ENCODE measurements around the gene GRM8.
A peak's percentile ranks its signal among the peaks of the same experiment; 100 is the strongest.

GRM8 gene
- total RNA-seq, result 0 to 0.27 (median 0.09) reads per million in 4 experiments

DNA sequence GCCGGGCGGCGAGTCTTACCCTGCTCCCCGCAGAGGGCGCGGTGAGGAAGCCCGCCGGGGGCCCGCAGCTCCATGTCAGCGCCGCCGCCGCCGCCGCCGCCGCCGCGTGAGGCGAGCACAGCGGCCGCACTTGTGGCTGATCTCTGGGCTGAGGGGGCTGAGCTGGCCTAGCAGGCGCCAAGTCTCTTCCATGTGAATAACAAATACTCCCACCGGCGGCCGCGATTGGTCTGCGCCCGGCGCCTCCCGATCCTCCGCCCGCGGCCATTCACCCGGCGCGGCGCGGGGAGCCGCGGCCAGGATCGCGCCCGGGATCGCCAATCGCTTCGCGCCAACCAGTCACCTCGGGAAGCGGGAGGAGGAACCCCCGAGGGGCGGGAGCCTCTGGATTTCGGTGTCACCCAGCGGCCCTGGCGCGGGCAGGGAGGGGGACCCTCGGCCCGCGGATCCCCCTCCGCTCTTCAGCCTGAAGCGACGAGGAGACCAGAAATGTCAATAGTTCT lies at the start of gene GRM8:
TSS of gene GRM8 (minus strand) at position 164 of the 503 bp plus-strand sequence.
- DNase-seq, result no peak

DNA sequence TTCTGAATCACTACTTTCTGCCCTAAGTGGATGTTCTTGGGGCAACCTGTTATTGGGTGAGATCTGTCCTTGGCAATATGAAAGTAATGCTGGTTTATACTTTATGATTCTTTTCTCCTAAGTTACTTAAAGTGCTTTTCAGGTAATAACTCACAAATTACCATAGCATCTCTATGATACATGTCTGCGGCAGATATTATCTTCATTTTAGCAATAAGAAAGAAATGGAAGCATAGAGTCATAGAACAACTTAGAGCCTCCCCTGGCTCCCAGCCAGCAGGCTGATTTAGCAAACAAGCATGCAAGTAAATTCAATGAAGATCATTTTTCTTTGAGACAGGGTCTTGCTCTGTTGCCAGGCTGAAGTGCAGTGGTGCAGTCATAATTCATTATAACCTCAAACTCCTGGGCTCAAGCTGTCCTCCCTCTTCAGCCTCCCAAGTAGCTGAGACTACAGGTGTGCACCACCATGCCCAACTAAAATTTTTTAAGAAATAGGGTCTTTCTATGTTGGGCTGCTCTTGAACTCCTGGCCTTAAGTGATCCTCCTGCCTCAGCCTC lies 38.1 kb upstream of the GRM8 start:
- no peak for DNase-seq

DNA sequence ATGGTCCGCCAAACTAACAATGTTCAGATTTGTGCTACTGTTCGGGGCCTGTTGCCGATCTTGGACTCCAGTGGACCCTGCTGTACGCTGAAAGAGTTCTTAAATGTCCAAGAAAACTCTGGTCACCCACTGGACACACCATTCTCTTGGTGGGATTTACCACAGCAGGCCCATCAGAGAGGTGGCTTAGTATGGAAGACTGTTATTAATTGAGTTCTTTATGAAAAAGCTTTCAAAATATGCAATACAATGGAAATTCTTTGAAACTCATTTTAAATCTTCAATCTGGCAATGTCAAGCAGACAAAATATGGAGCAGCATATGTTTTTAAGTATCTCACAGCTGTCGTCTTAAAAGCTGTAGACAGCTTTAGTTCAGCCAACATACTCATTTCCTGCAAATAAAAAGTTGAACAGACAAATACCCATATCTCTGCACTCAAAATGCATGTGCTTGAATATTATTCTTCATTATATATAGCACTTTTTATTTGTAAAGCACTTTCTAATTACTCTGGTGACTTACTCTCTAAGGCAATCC lies 37.4 kb upstream of the GRM8 start:
- DNase-seq, result no peak

DNA sequence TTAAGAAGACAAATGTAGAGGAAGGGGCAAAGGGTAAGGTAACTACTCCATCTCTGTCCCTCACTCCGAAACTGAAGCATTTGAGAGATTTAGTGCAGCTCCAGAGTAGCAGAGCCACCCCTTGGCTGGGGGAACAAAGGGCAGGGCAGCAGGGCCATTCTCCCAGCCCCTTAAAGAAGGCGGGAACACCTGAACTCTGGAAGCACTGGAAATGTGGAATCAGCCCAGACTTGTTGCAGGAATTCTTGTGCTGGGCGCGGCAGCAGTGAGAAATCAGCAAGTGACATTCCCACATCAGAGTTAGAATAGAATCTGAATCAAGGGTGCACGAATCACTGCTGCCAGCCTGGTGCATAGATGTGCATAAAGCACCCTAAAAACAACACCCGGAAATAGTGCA lies 34.4 kb upstream of the GRM8 start:
- DNase-seq, result no peak

DNA sequence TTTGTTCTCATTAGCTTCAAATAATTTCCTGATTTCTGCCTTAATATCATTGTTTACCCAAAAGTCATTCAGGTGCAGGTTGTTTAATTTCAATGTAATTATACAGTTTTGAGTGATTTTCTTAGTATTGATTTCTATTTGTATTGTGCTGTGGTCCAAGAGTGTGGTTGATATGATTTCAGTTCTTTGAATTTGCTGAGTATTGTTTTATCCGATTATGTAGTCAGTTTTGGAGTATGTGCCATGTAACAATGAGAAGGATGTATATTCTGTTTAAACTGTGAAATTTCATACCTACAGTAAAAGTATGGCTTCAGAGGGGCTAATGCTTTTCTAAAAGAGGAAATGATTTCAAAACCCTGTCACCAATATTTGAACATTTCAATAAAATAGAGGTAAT lies 17.4 kb upstream of the GRM8 start:
- DNase-seq, result no peak

DNA sequence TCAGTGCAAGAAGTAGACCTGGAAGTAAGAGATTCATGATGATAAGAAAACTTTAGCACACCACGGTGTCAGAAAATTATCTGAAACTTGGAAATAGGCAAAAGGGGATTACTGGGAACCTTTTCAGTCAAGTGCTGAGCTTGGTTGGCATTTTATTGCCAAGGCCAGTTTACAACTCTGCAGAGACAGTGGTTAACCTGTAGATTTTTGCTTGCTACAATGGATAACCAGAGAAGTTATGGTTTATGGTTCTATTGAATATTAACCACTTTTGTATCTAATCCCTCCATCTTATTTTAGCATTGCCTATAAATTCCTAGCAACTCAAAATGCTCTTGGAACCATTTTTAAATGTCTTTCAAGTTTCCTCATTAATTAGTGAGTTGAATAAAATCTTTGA lies 13.3 kb upstream of the GRM8 start:
- DNase-seq, result no peak

DNA sequence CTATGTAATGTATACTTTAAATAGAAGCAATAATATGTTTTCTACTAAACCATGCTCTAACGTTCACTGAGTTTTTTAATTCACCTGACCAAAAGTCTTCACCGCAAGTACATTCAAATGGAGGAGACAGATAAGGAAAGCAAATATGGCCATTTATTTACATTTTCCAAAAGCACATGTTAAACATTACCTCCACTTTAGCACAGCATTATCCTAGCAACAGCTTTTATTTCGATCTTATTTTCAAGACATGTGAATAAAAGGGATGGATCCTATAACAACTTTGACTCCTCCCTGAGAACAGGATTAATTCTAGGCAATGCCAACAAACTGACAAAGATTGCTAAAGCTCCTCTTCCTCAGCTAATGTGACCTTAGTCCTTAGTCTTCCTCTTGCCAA lies 11.5 kb upstream of the GRM8 start:
- DNase-seq, result no peak

DNA sequence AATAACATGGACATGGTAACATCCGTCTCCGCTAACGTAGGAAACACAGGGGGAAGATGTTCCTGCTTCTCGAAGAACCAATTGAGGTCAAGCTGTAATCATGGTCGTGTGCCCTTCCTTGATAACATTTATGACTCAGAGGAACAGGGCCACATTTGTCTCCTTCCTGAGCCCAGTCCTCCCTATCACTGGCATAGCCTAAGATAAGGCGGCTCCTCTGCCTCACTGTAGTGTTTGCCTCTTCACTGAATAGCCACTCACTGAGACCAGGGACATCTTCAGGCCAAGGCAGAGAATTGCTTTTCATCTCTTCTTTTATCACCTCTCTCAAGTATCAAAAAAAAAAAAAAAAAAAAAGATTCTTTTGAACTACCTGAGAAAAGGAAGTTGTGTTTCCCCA lies 5.4 kb upstream of the GRM8 start:
- no peak for DNase-seq

DNA sequence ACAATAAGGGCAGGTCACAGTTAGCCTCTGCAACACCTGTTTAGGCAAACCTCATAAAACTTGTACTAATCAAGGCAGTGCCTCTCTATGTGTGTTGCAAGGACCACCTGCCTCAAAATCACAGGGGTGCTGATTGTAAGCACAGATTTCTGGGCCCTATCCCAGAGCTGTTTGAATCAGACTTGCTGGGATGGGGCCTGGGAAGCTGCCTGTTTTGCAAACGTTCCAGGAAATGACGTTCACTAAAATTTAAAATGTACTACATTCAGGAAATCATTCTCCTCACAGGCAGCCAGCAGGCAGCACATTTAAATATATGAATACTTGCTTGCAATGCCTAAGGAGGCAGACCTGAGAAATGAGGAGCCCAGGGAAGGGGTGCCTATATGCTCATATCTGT lies 4.3 kb upstream of the GRM8 start:
- no peak for DNase-seq

DNA sequence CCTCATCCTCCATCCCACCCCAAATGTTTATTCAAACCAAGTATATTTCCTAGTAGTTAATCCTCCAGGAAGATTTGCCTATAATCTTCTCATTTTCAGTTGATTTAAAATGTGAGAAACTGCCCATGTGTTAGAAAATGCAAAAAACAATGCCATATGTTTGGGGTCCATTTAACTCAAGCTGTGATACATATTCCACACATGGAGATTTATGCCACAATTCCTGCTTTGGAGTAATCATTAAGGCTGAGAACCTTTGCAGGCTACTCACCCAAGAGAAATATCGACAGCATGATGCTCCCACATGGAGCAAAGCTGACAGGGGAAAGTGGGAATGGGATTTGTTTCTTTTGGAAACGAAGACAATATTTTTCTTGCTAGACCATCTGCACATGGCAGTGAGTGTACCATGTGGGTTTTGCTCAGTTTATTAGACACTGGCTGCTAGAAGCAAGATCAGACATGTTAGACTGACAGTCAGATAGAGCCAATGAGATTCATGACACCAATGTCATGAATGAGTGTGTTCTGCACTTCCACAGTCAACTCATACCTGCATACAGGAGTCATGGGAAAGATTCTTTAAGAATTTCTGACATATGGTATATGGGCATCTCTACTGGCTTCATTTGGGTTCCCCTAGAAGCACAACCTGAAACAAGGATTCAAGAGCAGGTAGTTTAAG lies 3.4 kb upstream of the GRM8 start:
- DNase-seq, result no peak

DNA sequence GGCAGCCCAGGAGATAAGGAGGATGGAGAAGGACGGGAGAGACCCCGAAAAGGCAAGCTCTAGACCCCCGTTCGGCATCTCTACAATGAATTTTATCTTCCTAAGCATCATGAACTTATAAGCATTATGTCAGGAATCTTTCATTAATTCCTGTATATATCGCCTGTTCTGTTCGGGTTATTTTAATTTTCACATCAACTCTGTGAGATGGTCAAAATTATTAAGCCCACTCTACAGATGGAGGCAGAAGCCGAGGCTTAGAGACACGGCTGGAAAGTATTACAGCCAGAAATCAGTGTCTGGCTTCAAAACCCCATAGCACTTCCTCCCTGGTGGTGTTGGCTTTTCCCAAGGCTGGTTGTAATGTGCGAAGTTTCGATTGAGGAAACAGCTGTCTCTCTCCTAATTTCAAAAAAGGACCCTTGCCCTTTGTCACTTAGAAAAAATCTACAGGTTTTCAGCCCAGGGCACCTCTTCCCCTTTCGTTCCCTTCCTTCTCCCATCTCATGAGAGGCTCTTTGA lies 1.5 kb upstream of the GRM8 start:
- no peak for DNase-seq

DNA sequence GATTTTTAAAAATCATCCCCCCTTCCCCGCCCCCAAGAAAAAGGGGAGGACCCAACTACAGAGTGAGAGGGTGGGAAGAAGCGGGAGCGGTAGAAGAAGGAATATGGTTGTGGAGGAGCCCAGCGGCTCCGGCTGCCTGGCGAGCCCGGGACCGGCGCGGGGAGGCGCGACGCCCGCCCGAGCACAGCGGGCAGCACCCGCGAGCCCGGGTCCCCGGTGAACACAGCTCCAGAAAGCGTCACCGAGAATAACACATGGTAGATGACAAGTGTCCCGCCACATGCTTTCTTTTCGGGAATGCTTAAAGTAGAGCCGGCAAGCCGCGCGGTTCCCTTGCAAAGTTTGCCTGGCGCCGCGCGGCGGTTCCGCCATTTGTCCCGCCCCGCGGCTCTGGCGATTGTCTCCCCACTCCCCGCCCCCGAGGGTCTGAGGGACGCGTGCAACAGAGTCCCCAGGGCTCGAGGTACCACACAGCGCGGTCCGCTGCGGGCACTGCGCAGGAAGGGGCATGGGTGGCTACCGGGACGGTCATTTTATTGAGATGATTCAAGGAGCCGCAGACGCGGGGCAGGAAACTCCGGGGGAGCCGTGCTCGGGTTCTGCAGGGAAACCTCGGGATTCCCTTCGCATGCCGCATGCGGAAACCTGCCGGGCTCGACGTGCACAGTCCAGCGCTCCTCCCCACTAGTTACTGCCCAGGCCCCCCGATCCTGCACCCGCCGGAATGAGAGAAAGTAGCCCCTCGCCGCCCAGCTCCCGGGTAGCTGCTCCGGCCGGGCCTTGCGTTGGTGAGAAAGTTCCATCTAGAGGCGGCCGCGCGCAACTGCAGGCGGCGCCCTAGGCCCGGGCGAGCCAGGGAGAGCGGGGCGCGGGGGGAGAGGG lies 781 bp upstream of the GRM8 start:
- DNase-seq, result peak; percentile 23

DNA sequence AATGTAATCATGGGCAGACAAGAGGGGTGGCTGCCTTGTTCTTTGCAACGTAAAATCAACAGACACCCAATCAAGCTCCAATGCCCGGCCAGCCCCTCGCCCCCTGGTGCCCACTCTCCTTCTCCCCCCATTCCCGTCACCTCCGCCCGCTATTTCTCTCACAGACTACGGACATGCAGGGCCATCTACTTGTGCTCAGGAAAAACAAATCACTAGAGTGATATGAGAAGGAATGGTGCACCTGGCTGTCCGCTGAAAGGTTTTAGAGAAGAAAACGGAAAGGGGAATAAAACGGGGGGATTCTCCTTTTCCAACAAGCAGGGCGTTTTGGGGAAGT lies 396 bp downstream of the GRM8 start:
- DNase-seq, result no peak

DNA sequence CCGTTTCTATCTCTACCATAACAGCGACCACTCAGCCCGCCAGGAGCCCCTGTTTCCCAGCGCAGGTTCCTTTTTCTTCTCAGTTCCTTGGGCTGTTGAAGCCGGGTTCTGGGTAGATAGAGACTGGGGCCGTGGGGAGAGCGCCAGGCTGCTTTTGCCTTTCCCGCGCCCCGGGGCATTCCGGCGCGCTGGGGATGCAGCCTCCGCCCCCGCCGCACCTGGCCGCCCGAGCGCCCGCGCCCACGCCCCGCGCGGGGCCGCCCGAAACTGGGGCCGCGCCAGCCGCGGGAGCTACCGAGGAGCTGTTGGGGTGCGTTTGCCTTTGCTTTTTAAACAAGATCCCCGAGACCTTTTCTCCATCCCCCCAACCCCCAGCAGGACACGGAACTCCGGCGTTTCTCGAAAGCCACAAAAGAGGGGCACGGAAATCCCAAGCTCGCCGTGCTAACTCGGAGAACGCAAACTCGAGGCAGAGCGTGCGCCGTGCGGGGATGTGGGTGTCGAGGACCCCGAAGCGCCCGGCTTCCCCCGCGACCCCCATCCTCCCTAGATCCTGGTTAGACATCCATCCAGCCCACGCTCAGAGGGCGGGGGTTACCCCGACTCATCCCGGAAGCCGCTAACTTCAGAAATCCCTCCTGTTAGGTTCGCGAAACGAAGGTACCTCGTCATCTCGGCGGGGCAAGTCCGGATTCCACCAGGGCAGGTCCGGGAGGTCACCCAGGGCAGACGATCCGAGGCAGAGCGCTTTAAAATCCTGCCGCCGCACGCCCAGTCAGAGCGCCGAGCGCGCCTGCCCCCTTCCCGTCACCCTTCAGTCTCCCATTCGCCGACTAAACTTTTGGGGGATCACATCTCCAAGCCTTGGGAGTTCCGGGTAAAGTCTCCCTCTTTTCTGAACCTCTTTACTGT lies 1.0 kb downstream of the GRM8 start:
- DNase-seq, result no peak

DNA sequence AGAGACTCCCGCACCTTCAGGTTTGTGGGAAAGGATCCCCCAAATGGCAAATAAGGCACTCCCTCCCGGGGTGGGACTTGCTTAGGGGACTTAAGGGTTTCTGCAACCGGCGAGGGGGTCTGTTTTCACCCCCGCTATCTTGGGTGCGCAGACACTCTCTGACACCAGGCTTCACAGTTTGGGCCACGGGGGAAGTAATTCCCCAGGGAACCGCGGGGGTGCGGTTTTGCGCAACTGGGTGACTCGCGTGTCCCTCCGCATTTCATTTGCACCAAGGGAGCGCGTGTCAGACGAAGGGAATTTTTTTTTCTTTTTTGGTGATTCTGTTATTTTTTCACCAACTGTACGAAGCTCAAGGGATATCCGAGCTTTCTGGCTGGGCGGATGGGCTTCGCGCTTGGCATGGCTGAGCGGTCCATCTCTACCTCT lies 1.7 kb downstream of the GRM8 start:
- no peak for DNase-seq

DNA sequence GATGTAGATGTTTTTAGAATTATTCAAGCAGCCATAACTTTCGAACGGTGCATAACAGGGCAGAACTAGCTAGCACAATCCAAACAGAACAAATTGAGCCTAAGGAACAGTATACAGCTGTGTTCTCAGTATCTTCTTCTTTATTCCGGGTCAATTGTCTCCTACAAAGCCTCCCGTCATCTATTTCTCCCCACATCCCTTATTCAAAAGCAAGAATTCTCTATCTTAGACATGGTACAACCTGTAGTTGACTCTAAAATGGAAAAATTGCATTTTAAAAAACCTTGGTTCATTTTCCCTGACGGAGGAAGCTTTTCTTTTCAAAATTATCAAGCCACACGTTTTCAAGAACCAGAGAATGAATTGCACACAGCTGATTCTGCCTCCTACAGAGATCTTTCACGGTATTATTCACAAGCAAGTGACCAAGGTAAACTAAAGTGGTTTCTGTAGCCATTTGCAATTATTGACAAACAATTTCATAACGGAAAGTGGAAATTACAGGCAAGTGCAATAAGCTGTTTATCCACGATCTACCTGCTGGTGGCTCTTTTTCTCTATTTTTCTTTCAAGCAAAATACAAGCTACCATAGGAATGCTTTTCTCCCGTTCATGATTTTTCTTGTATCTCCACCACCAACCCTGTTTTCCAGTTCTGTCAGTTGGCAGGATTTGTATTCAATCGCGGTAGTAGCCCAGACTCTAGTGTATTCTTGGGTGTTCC lies 2.3 kb downstream of the GRM8 start:
- DNase-seq, result no peak

DNA sequence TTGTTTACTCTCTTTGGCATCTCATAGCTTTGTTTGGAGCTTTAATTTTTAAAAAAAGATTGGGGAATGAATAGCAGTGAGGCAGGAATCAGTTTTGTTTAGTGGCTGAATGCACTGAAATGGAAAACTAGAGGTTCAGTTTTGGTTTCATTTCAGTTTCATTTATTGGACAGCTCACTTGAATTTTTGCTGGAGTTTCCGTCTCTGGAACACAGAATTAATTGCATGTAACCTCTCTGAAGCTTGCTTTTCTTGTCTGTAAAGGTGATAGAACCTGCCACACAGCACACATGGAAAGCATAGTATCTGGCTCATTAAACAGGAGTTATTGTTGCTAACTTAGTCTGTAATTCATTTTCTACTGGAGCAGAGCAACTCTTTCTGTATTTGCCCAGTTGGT lies 7.1 kb downstream of the GRM8 start:
- DNase-seq, result no peak

DNA sequence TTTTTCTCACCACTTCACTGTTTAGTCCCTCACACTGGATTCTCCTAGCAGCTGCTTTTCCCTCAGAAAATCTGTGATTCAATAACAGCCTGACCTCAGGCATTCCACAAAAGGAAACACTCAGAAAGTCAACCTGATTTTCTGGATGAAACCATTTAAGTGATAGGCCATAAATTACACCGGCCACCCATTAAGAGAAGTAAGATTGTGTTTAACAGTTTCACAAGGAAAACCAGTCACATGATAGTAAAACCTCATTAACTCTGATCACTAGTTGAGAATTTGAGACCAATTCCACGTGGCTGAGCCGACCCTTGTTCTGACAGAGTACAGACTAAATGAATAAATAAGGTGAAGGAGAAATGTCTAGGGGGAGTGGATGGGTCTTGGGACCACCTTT lies 7.7 kb downstream of the GRM8 start:
- no peak for DNase-seq

DNA sequence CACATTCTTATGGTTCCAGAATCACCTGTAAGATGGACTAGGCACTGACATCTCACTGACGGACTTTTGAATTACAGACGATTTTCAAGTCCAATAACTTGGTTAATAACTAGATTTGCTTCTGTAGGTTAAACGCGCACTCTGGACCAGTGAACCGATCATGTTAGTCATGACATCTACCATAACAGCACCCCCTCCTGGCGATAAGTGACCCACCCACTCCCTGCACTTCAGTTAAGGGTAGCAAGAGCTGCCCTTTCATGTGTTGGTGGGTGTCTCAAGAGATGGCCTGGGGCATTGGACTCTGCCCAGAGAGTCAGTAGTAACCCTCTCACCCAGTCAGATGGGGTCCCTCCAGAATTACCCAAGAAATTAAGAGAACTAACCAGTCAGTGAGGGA lies 12.9 kb downstream of the GRM8 start:
- DNase-seq, result no peak

DNA sequence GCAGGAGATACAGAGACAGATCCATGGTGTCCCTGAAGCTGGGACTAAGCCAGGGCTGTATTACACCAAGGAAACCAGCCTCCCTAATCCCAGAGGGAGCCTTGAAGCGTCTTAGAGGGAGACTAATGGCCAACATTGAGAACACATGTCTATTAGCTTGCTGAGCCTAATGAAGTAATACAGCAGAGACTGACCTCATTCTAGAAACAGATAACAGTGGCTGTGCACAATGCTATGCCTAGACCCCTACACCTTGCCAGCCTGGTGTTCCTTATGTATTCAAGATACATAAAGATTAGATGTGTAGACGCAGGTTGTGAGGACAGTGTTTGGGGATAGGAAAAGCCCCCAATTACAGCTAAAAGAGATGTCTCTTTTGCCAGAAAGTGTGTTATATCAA lies 19.1 kb downstream of the GRM8 start:
- DNase-seq, result no peak

DNA sequence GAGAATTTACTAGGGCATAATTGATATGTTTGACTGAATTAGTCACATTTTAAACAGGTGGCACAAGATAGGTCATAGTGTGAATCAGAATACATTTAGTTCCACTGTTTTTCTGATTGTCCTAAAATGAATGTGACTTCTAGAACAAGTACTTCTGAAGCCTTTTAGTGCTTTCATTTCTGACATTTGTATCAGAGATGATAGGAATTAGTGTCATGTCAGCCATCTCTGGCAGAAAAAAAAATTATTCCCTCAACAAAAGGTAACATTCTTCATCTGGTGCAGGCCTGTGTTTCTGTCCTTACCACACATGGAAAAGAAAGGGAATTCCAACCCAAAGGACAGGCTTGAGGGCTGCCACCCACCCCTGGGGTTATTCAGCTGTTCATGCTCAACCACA lies 21.3 kb downstream of the GRM8 start:
- DNase-seq, result no peak

All from effector CD8-positive, alpha-beta T cell (primary cell).